ENCODE data around the gene HCN4. TPM values are rescaled to one million over a fixed set of nuclear protein-coding genes. Genes with fewer than 3 reads are reported as not detected.

Gene HCN4
- total and polyA plus RNA-seq, 2 donors (not counting 3 experiments of a cell fraction or from before 2014, with no cell fraction given), result 0.01 TPM; not detected in 1

DNA sequence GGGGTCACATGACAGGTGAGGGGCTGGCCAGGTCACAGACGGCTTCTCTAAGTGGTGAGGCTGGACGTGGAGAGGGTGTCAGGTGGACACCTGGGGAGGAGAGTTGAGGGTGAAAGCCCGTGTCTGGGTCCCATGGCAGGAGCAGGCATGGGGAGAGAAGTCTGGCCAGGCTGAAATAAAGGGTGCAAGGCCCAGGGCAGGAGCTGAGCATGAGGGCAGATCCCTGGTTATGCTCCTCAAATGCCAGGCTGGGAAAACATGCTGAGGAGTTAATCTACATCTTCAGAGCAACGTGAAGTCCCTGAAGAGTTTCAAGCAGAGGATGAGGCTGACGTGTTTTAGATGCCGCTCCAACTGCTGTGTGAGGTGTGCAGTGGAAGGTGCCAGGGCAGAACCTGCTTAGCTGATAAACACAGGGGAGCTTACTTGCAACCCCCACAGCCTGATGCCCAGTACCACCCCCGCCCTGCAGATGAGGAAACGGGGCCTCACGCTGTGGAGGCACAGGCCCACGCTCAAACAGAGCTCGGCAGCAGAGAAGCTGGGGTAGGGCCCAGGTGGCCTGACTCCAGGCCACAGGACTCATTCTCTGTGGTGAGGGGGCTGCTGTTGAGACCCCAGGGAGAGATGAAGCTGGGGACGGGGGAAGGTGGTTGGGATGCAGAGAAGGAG lies 40.5 kb downstream of the HCN4 start:
- no peaks in the 10 kb centered on the region for H3K9me3 ChIP-seq (replicated peaks; ENCODE audit: control insufficient read depth, insufficient read depth, low read length)
- no peak overlapping the region for H3K9ac ChIP-seq (replicated peaks; ENCODE audit: extremely low read depth, insufficient read depth, low read length)
- no peaks in the 10 kb centered on the region for H3K4me1 ChIP-seq (ENCODE audit: control insufficient read depth, extremely low read depth, insufficient read depth, low read length)
- no peak for DNase-seq (ENCODE audit: low read depth, low spot score)
- H3K9me1 ChIP-seq (replicated peaks; ENCODE audit: control insufficient read depth, extremely low read depth, insufficient read depth, low read length), result no peaks in the 10 kb centered on the region
- no peak for FAIRE-seq
- ChIA-PET POLR2A (no interaction called here), CTCF (no interaction called here)
- dilution Hi-C loops (cut with MboI; ENCODE audit: extremely low pct_ligation_motif_present, low sequenced_read_pairs) (no loop called here), intact Hi-C loops (cut with micrococcal nuclease) (no loop called here)
- H3K36me3 ChIP-seq (ENCODE audit: control insufficient read depth in 2 of 2, extremely low read depth in 1 of 2, insufficient read depth in 2 of 2, low read length in 2 of 2), result no peaks in the 10 kb centered on the region
- no peaks in the 10 kb centered on the region for H3K79me2 ChIP-seq (ENCODE audit: control insufficient read depth, insufficient read depth, low read length)
- H4K20me1 ChIP-seq (replicated peaks; ENCODE audit: control insufficient read depth, extremely low read depth, insufficient read depth, low read length), result no peaks in the 10 kb centered on the region
- no peak for TF ChIP-seq MAX (IDR thresholded peaks at IDR 0.05; ENCODE audit: insufficient read depth, insufficient read length)
- TF ChIP-seq POLR2A (IDR thresholded peaks at IDR 0.05; ENCODE audit: low read depth, low read length), result no peak
- no peak for TF ChIP-seq FOS (IDR thresholded peaks at IDR 0.05; ENCODE audit: borderline replicate concordance, insufficient read depth, low read length)
- no peak overlapping the region for H3K4me2 ChIP-seq (ENCODE audit: insufficient read depth, low read length)
- BruUV-seq (replicated peaks), result no TSS peak
- H2AFZ ChIP-seq (ENCODE audit: low read depth, low read length), result no peak overlapping the region
- H3K4me3 ChIP-seq (replicated peaks in 1 of 3; ENCODE audit: insufficient read depth in 1 of 3, low read depth in 1 of 3, low read length in 3 of 3), result no peak overlapping the region
- no peaks in the 10 kb centered on the region for H3K27me3 ChIP-seq (ENCODE audit: control insufficient read depth in 2 of 2, insufficient read depth in 2 of 2, low read length in 2 of 2)
- no peak overlapping the region for H3K27ac ChIP-seq (ENCODE audit: insufficient read depth, low read depth, low read length)

- Histone ChIP-seq H4K20me1 (replicated peaks; ENCODE audit: control insufficient read depth, extremely low read depth, insufficient read depth, low read length) (no peaks in the 10 kb centered on the region), H3K4me3 (replicated peaks in 1 of 3; ENCODE audit: insufficient read depth in 1 of 3, low read depth in 1 of 3, low read length in 3 of 3) (no peak overlapping the region), H3K27ac (ENCODE audit: insufficient read depth, low read depth, low read length) (no peak overlapping the region), H3K9me3 (replicated peaks; ENCODE audit: control insufficient read depth, insufficient read depth, low read length) (no peaks in the 10 kb centered on the region), H3K79me2 (ENCODE audit: control insufficient read depth, insufficient read depth, low read length) (no peaks in the 10 kb centered on the region), H3K4me1 (ENCODE audit: control insufficient read depth, extremely low read depth, insufficient read depth, low read length) (no peaks in the 10 kb centered on the region), H3K9ac (replicated peaks; ENCODE audit: extremely low read depth, insufficient read depth, low read length) (no peak overlapping the region), H3K9me1 (replicated peaks; ENCODE audit: control insufficient read depth, extremely low read depth, insufficient read depth, low read length) (no peaks in the 10 kb centered on the region), H2AFZ (ENCODE audit: low read depth, low read length) (no peak overlapping the region), H3K27me3 (ENCODE audit: control insufficient read depth in 2 of 2, insufficient read depth in 2 of 2, low read length in 2 of 2) (no peaks in the 10 kb centered on the region), H3K4me2 (ENCODE audit: insufficient read depth, low read length) (no peak overlapping the region), H3K36me3 (ENCODE audit: control insufficient read depth in 2 of 2, extremely low read depth in 1 of 2, insufficient read depth in 2 of 2, low read length in 2 of 2) (no peaks in the 10 kb centered on the region)
- DNase-seq (ENCODE audit: low read depth, low spot score), result no peak
- ChIA-PET POLR2A (no interaction called here), CTCF (no interaction called here)
- no peak for FAIRE-seq
- dilution Hi-C loops (cut with MboI; ENCODE audit: extremely low pct_ligation_motif_present, low sequenced_read_pairs), result no loop called here
- TF ChIP-seq GATA2 (IDR thresholded peaks at IDR 0.05; ENCODE audit: insufficient read depth, insufficient read length, low read depth, low read length), result no peak
- no peak for TF ChIP-seq POLR2AphosphoS5 (IDR thresholded peaks at IDR 0.05; ENCODE audit: insufficient read depth, low read depth, low read length)
- TF ChIP-seq MAX (IDR thresholded peaks at IDR 0.05; ENCODE audit: insufficient read depth, insufficient read length), result no peak
- TF ChIP-seq EZH2 (IDR thresholded peaks at IDR 0.05; ENCODE audit: borderline replicate concordance, low read depth, low read length, severe bottlenecking), result no peak
- no peak for TF ChIP-seq POLR2A (IDR thresholded peaks at IDR 0.05; ENCODE audit: low read depth, low read length)
- TF ChIP-seq CTCF (IDR thresholded peaks at IDR 0.05; ENCODE audit: extremely low read depth in 1 of 2, insufficient read depth in 1 of 2, low read depth in 1 of 2, low read length in 2 of 2), result no peak
- TF ChIP-seq MYC (IDR thresholded peaks at IDR 0.05; ENCODE audit: low read depth, low read length), result no peak
- TF ChIP-seq JUN (IDR thresholded peaks at IDR 0.05; ENCODE audit: borderline replicate concordance, insufficient read depth, insufficient read length, low read depth), result no peak
- TF ChIP-seq FOS (IDR thresholded peaks at IDR 0.05; ENCODE audit: borderline replicate concordance, insufficient read depth, low read length), result no peak
- BruUV-seq (replicated peaks), result no TSS peak
- intact Hi-C loops (cut with micrococcal nuclease), result no loop called here
Observed at GRCh38 chr15:73326157-73326556, 42.6 kb downstream of the HCN4 start.

All from endothelial cell of umbilical vein (primary cell).